GM12878 (cell line): ENCODE results near the gene RGS12. TPM values are rescaled to one million over a fixed set of nuclear protein-coding genes. Genes with fewer than 3 reads are reported as not detected.

Source experiments
- ATAC-seq: fragments of 200-7000 bp; cut with Tn5 transposase; 3 replicates; pipeline ENCODE4 v1.9.1; 2020; ENCODE audit warnings: mild to moderate bottlenecking, moderate library complexity
- BruUV-seq: library from RNA; stranded (reverse); fragments of 400-500 nt; replicated peaks from 2 replicates; lab custom pipeline; 2021; lab: Mats Ljungman, UMichigan
- CTCF ChIA-PET: fragments of 300-600 bp; sonication (Branson Sonifier 250); formaldehyde crosslinking; extraction: SDS; loops from one replicate; lab custom pipeline; 2021; ENCODE audit warnings: inconsistent platforms; lab: Yijun Ruan, JAX
- POLR2A ChIA-PET: fragments of 350-600 bp; formaldehyde crosslinking; extraction: SDS; loops from one replicate; lab custom pipeline; 2021; ENCODE audit warnings: inconsistent platforms; lab: Charles Lee
- RAD21 ChIA-PET: fragments of 300-600 bp; sonication (Branson Sonifier 250); formaldehyde crosslinking; loops from one replicate; lab custom pipeline; 2023; ENCODE audit warnings: antibody characterized with exemption; ENCODE audit not compliant: unreplicated experiment; lab: Charles Lee
- SMC1A ChIA-PET: fragments of 300-600 bp; sonication (Branson Sonifier 250); formaldehyde crosslinking; loops from one replicate; lab custom pipeline; 2023; ENCODE audit not compliant: unreplicated experiment, uncharacterized antibody; lab: Charles Lee
- DNase-seq: peaks from one replicate; pipeline ENCODE4 v3.0.0-alpha.2; 2011; ENCODE audit warnings: low read depth, low spot score
- FAIRE-seq: peaks from 3 replicates; lab custom pipeline; 2011; peaks lifted over from hg19 to GRCh38; lab: Jason Lieb, UNC
- H2AFZ ChIP-seq: 2 replicates; pipeline ENCODE4 v1.6.0; 2011; ENCODE audit warnings: low read depth, low read length, control low read depth; ENCODE audit not compliant: control insufficient read depth
- H3K27ac ChIP-seq: 2 replicates; pipeline ENCODE4 v1.5.1; 2011; ENCODE audit warnings: control low read depth; ENCODE audit not compliant: control insufficient read depth, insufficient read depth
- H3K27me3 ChIP-seq, 2 experiments: replicated peaks in 1 of 2; 2 replicates each; pipeline versions ENCODE4 v1.6.0 to v1.6.1; 2011; ENCODE audit warnings: low read length in 1 of 2; ENCODE audit not compliant: control insufficient read depth in 2 of 2, insufficient read depth in 2 of 2
- H3K36me3 ChIP-seq, 2 experiments: 2 replicates each; pipeline ENCODE4 v1.5.1; 2011; ENCODE audit warnings: low read length in 1 of 2; ENCODE audit not compliant: control insufficient read depth in 2 of 2, insufficient read depth in 2 of 2
- H3K4me1 ChIP-seq: 2 replicates; pipeline ENCODE4 v1.6.1; 2011; ENCODE audit warnings: mild to moderate bottlenecking, low read length, moderate library complexity, mixed read lengths; ENCODE audit not compliant: control insufficient read depth, insufficient read depth
- H3K4me2 ChIP-seq: 2 replicates; pipeline ENCODE4 v1.6.0; 2011; ENCODE audit warnings: control low read depth; ENCODE audit not compliant: control insufficient read depth, insufficient read depth
- H3K4me3 ChIP-seq: fragments of 200-600 bp; sonication (generic); 2 replicates; pipeline ENCODE4 v1.5.1; 2016
- H3K79me2 ChIP-seq: 2 replicates; pipeline ENCODE4 v1.6.0; 2011; ENCODE audit warnings: low read length; ENCODE audit not compliant: control insufficient read depth, insufficient read depth
- H3K9ac ChIP-seq: 2 replicates; pipeline ENCODE4 v1.8.0; 2011; ENCODE audit warnings: low read length, control low read depth, mixed read lengths; ENCODE audit not compliant: control insufficient read depth, insufficient read depth
- H3K9me3 ChIP-seq: replicated peaks from 3 replicates; pipeline ENCODE4 v1.5.1; 2011; ENCODE audit warnings: mild to moderate bottlenecking, low read length; ENCODE audit not compliant: control insufficient read depth, insufficient read depth
- H4K20me1 ChIP-seq: 2 replicates; pipeline ENCODE4 v1.6.0; 2011; ENCODE audit not compliant: control insufficient read depth, insufficient read depth
- BHLHE40 ChIP-seq, 2 experiments: fragments of 450-650 bp in 1 of 2; IDR thresholded peaks; 2 replicates each; pipeline ENCODE4 v1.6.1; 2011 to 2017; ENCODE audit warnings: low read depth in 2 of 2, borderline replicate concordance in 1 of 2, improper control_type of control experiment in 1 of 2, low read length in 1 of 2, mild to moderate bottlenecking in 1 of 2
- MYC ChIP-seq: IDR thresholded peaks from 2 replicates; pipeline ENCODE4 v1.6.1; 2011; ENCODE audit warnings: mild to moderate bottlenecking, low read length, moderate library complexity, inconsistent platforms; ENCODE audit not compliant: insufficient read depth, insufficient replicate concordance, insufficient read length, severe bottlenecking
- SIN3A ChIP-seq: IDR thresholded peaks from 2 replicates; pipeline ENCODE4 v1.6.1; 2012; ENCODE audit warnings: low read depth, low read length, improper control_type of control experiment
- WGBS: methylation state at CpG from one replicate; pipeline ENCODE4 v1.1.6; 2016; ENCODE audit warnings: low lambda C conversion rate; ENCODE audit not compliant: insufficient replicate concordance, insufficient coverage; ENCODE audit errors: missing lambda C conversion rate; 5-methylcytosine and 5-hydroxymethylcytosine counted together
- in situ Hi-C: fragments of 300-500 bp; cut with MboI; formaldehyde crosslinking; loops from 9 replicates; pipeline ENCODE4 v1.14.3; 2018; ENCODE audit warnings: mixed read lengths
- intact Hi-C: fragments of 100-400 bp; cut with micrococcal nuclease; formaldehyde crosslinking; loops from one replicate; pipeline ENCODE4 v1.14.2; 2022; ENCODE audit not compliant: unreplicated experiment
- polyA plus RNA-seq, 11 experiments: library from polyadenylated mRNA; depleted of rRNA in 4 of 11; unstranded in 6 of 11; stranded (reverse) in 5 of 11; fragments of >200 nt; fragmentation: Nextera tagmentation in 4 of 11; fragmentation: Illumina TruSeq in 1 of 11; extraction: Ambion mirVana in 4 of 11; extraction: Trizol in 1 of 11; gene quantifications; 1 replicate in 1 of 11; 2 replicates in 10 of 11; pipeline versions ENCODE4 v1.2.1 to v1.2.3, GENCODE V29; 2011 to 2016; ENCODE audit warnings: inconsistent platforms in 2 of 11, missing spikeins in 2 of 11, low read depth in 1 of 11
- total RNA-seq, 4 experiments: library from RNA; depleted of rRNA in 3 of 4; stranded (reverse); fragments of >200 nt in 3 of 4; fragmentation: Illumina TruSeq in 1 of 4; extraction: Trizol in 1 of 4; gene quantifications; 2 replicates each; pipeline versions ENCODE4 v1.2.1 to v1.2.3, GENCODE V29; 2013 to 2021

RGS12 gene
- total and polyA plus RNA-seq, 10 of the 15 experiments (the other 5 are each of a cell fraction or from before 2014, with no cell fraction given), result 0.02 to 2.2 (median 0.73) TPM

- 13% methylated on average over 8 of the region's 8 CpGs for WGBS
- intact Hi-C loops, result no loop called here
- H3K4me1 ChIP-seq, result no peaks in the 10 kb centered on the region
- ATAC-seq, result no peak
- SMC1A ChIA-PET, result interaction anchor here (1.0 kb wide), 1 partner anchor 101 kb away, joined by 6 read pairs; no protein-coding TSS in a partner anchor
- TF ChIP-seq BHLHE40 (IDR thresholded peaks at IDR 0.05; ENCODE audit: borderline replicate concordance in 1 of 2, low read depth in 2 of 2, low read length in 1 of 2) (0 out of 4 replicates have a peak, but pooled peaks have one; percentile 15 to 29), MYC (no peak), SIN3A (no peak)
- CTCF ChIA-PET, result no interaction called here
- no peak overlapping the region for H3K9ac ChIP-seq
- H4K20me1 ChIP-seq, result no peaks in the 10 kb centered on the region
- no peaks in the 10 kb centered on the region for H3K79me2 ChIP-seq
- no peak for DNase-seq
- no peak overlapping the region for H3K4me3 ChIP-seq
- no peak overlapping the region for H3K4me2 ChIP-seq
- in situ Hi-C loops, result no loop called here
- no TSS peak for BruUV-seq
- H3K9me3 ChIP-seq, result no peaks in the 10 kb centered on the region
- H3K27ac ChIP-seq, result no peak overlapping the region
- no peaks in the 10 kb centered on the region for H3K27me3 ChIP-seq
- RAD21 ChIA-PET, result no interaction called here
- H2AFZ ChIP-seq, result no peak overlapping the region
- no peaks in the 10 kb centered on the region for H3K36me3 ChIP-seq
- no peak for FAIRE-seq
- POLR2A ChIA-PET, result no interaction called here
Measured at GRCh38 chr4:3342182-3342854, 49.5 kb downstream of the RGS12 start.

Other genes with a start within 250 kb of the RGS12 start
- gene HTT-AS, start 218.5 kb upstream of the RGS12 start, total RNA-seq (2014; rRNA removed), result not detected in 2 replicates
- gene HTT-AS, start 218.5 kb upstream of the RGS12 start, total RNA-seq (2014; rRNA removed; fragmentation: Illumina TruSeq; extraction: Trizol), result not detected in 2 replicates
- not detected in 2 replicates for gene HTT-AS, start 218.5 kb upstream of the RGS12 start, total RNA-seq (2021)
- gene HTT-AS, start 218.5 kb upstream of the RGS12 start, polyA plus RNA-seq (2011; rRNA removed), result not detected in 2 replicates
- gene HTT-AS, start 218.5 kb upstream of the RGS12 start, polyA plus RNA-seq (2014; fragmentation: Illumina TruSeq; extraction: Trizol), result not detected in 2 replicates
- not detected for gene HTT-AS, start 218.5 kb upstream of the RGS12 start, polyA plus RNA-seq (2014; fragmentation: Nextera tagmentation; extraction: Ambion mirVana)
- gene HTT-AS, start 218.5 kb upstream of the RGS12 start, polyA plus RNA-seq (2014; rRNA removed), result not detected in 2 replicates
- not detected for gene HTT-AS, start 218.5 kb upstream of the RGS12 start, polyA plus RNA-seq (2016; fragmentation: Nextera tagmentation; extraction: Ambion mirVana)
- gene HTT, start 218.3 kb upstream of the RGS12 start, total RNA-seq (2014; rRNA removed), result 46.5 and 47.3 TPM in 2 replicates
- 61.4 and 62.0 TPM in 2 replicates for gene HTT, start 218.3 kb upstream of the RGS12 start, total RNA-seq (2014; rRNA removed; fragmentation: Illumina TruSeq; extraction: Trizol)
- 108 and 112 TPM in 2 replicates for gene HTT, start 218.3 kb upstream of the RGS12 start, total RNA-seq (2021)
- 37.7 and 37.9 TPM in 2 replicates for gene HTT, start 218.3 kb upstream of the RGS12 start, polyA plus RNA-seq (2011; rRNA removed)
- gene HTT, start 218.3 kb upstream of the RGS12 start, polyA plus RNA-seq (2014; fragmentation: Illumina TruSeq; extraction: Trizol), result 113 and 203 TPM in 2 replicates
- gene HTT, start 218.3 kb upstream of the RGS12 start, polyA plus RNA-seq (2014; fragmentation: Nextera tagmentation; extraction: Ambion mirVana), result 1 to 10 TPM; 3.3 to 3.6 TPM
- gene HTT, start 218.3 kb upstream of the RGS12 start, polyA plus RNA-seq (2014; rRNA removed), result 51.0 and 55.2 TPM in 2 replicates
- 10 to 100 TPM; 19.4 to 39.2 TPM for gene HTT, start 218.3 kb upstream of the RGS12 start, polyA plus RNA-seq (2016; fragmentation: Nextera tagmentation; extraction: Ambion mirVana)
- gene MSANTD1, start 43.9 kb upstream of the RGS12 start, total RNA-seq (2014; rRNA removed), result 0.11 and 0.28 TPM in 2 replicates
- 0.14 and 0.22 TPM in 2 replicates for gene MSANTD1, start 43.9 kb upstream of the RGS12 start, total RNA-seq (2014; rRNA removed; fragmentation: Illumina TruSeq; extraction: Trizol)
- gene MSANTD1, start 43.9 kb upstream of the RGS12 start, total RNA-seq (2021), result 0.37 and 0.87 TPM in 2 replicates
- gene MSANTD1, start 43.9 kb upstream of the RGS12 start, polyA plus RNA-seq (2011; rRNA removed), result 0.04 and 0.11 TPM in 2 replicates
- 0.07 TPM in 1 of 2 replicates, not detected in the other for gene MSANTD1, start 43.9 kb upstream of the RGS12 start, polyA plus RNA-seq (2014; fragmentation: Illumina TruSeq; extraction: Trizol)
- not detected for gene MSANTD1, start 43.9 kb upstream of the RGS12 start, polyA plus RNA-seq (2014; fragmentation: Nextera tagmentation; extraction: Ambion mirVana)
- 0.22 and 0.38 TPM in 2 replicates for gene MSANTD1, start 43.9 kb upstream of the RGS12 start, polyA plus RNA-seq (2014; rRNA removed)
- under 1 TPM; 0.21 to 0.55 TPM for gene MSANTD1, start 43.9 kb upstream of the RGS12 start, polyA plus RNA-seq (2016; fragmentation: Nextera tagmentation; extraction: Ambion mirVana)
- gene HGFAC, start 148.9 kb downstream of the RGS12 start, total RNA-seq (2014; rRNA removed), result not detected in 2 replicates
- not detected in 2 replicates for gene HGFAC, start 148.9 kb downstream of the RGS12 start, total RNA-seq (2014; rRNA removed; fragmentation: Illumina TruSeq; extraction: Trizol)
- 0.38 TPM in 1 of 2 replicates, not detected in the other for gene HGFAC, start 148.9 kb downstream of the RGS12 start, total RNA-seq (2021)
- gene HGFAC, start 148.9 kb downstream of the RGS12 start, polyA plus RNA-seq (2011; rRNA removed), result not detected in 2 replicates
- not detected in 2 replicates for gene HGFAC, start 148.9 kb downstream of the RGS12 start, polyA plus RNA-seq (2014; fragmentation: Illumina TruSeq; extraction: Trizol)
- not detected for gene HGFAC, start 148.9 kb downstream of the RGS12 start, polyA plus RNA-seq (2014; fragmentation: Nextera tagmentation; extraction: Ambion mirVana)
- gene HGFAC, start 148.9 kb downstream of the RGS12 start, polyA plus RNA-seq (2014; rRNA removed), result not detected in 2 replicates
- gene HGFAC, start 148.9 kb downstream of the RGS12 start, polyA plus RNA-seq (2016; fragmentation: Nextera tagmentation; extraction: Ambion mirVana), result not detected
- gene DOK7, start 170.3 kb downstream of the RGS12 start, total RNA-seq (2014; rRNA removed), result 0.23 and 0.33 TPM in 2 replicates
- not detected in 2 replicates for gene DOK7, start 170.3 kb downstream of the RGS12 start, total RNA-seq (2014; rRNA removed; fragmentation: Illumina TruSeq; extraction: Trizol)
- 0.13 and 0.27 TPM in 2 replicates for gene DOK7, start 170.3 kb downstream of the RGS12 start, total RNA-seq (2021)
- gene DOK7, start 170.3 kb downstream of the RGS12 start, polyA plus RNA-seq (2011; rRNA removed), result 0.09 and 0.23 TPM in 2 replicates
- not detected in 2 replicates for gene DOK7, start 170.3 kb downstream of the RGS12 start, polyA plus RNA-seq (2014; fragmentation: Illumina TruSeq; extraction: Trizol)
- gene DOK7, start 170.3 kb downstream of the RGS12 start, polyA plus RNA-seq (2014; fragmentation: Nextera tagmentation; extraction: Ambion mirVana), result under 1 TPM in 1 of 2 experiments, not detected in 1; 0.04 TPM
- gene DOK7, start 170.3 kb downstream of the RGS12 start, polyA plus RNA-seq (2014; rRNA removed), result 0.23 and 0.46 TPM in 2 replicates
- gene DOK7, start 170.3 kb downstream of the RGS12 start, polyA plus RNA-seq (2016; fragmentation: Nextera tagmentation; extraction: Ambion mirVana), result under 1 TPM in 1 of 2 experiments, not detected in 1; 0.09 TPM
- 48.7 and 51.2 TPM in 2 replicates for gene LRPAP1, start 239.4 kb downstream of the RGS12 start, total RNA-seq (2014; rRNA removed)
- gene LRPAP1, start 239.4 kb downstream of the RGS12 start, total RNA-seq (2014; rRNA removed; fragmentation: Illumina TruSeq; extraction: Trizol), result 22.5 and 23.7 TPM in 2 replicates
- gene LRPAP1, start 239.4 kb downstream of the RGS12 start, total RNA-seq (2021), result 51.5 and 51.9 TPM in 2 replicates
- gene LRPAP1, start 239.4 kb downstream of the RGS12 start, polyA plus RNA-seq (2011; rRNA removed), result 34.7 and 60.2 TPM in 2 replicates
- 11.6 and 25.2 TPM in 2 replicates for gene LRPAP1, start 239.4 kb downstream of the RGS12 start, polyA plus RNA-seq (2014; fragmentation: Illumina TruSeq; extraction: Trizol)
- 1 to 10 TPM; 1.0 to 3.2 TPM for gene LRPAP1, start 239.4 kb downstream of the RGS12 start, polyA plus RNA-seq (2014; fragmentation: Nextera tagmentation; extraction: Ambion mirVana)
- 51.0 and 54.2 TPM in 2 replicates for gene LRPAP1, start 239.4 kb downstream of the RGS12 start, polyA plus RNA-seq (2014; rRNA removed)
- 100 to 1,000 TPM in 1 of 2 experiments, 10 to 100 TPM in 1; 97.5 to 100 TPM for gene LRPAP1, start 239.4 kb downstream of the RGS12 start, polyA plus RNA-seq (2016; fragmentation: Nextera tagmentation; extraction: Ambion mirVana)